Measurements from ENCODE around the gene ADA.

The ADA gene

GRCh38 chr20:44643596-44644229 lies 7.8 kb downstream of the ADA start:
- H3K9me3 Mint-ChIP-seq: no peaks in the 10 kb centered on the region
- peaks cover 7% of the 10 kb centered on the region for H3K36me3 Mint-ChIP-seq (ENCODE audit: low read depth)
- peak overlapping the region; percentile 89 for H3K27ac Mint-ChIP-seq
- peak; percentile 45 for DNase-seq
- no peaks in the 10 kb centered on the region for H3K27me3 Mint-ChIP-seq
- peaks cover 70% of the 10 kb centered on the region for H3K4me1 Mint-ChIP-seq (ENCODE audit: low read depth)
- peak overlapping the region; percentile 15 for H3K4me3 Mint-ChIP-seq

- peaks cover 8% of the 10 kb centered on the region for H3K36me3 Mint-ChIP-seq (ENCODE audit: low read depth)
- peaks cover 64% of the 10 kb centered on the region for H3K4me1 Mint-ChIP-seq (ENCODE audit: low read depth)
- no peaks in the 10 kb centered on the region for H3K9me3 Mint-ChIP-seq
- H3K4me3 Mint-ChIP-seq: no peak overlapping the region
- H3K27ac Mint-ChIP-seq: peak overlapping the region; percentile 89
- no peaks in the 10 kb centered on the region for H3K27me3 Mint-ChIP-seq
- no peak for DNase-seq
These were observed 8.4 kb downstream of the ADA start for GRCh38 chr20:44643154-44643519.

- H3K4me1 Mint-ChIP-seq (ENCODE audit: low read depth): peaks cover 58% of the 10 kb centered on the region
- peak; percentile 48 for DNase-seq
- H3K9me3 Mint-ChIP-seq: no peaks in the 10 kb centered on the region
- no peaks in the 10 kb centered on the region for H3K27me3 Mint-ChIP-seq
- peak overlapping the region; percentile 89 for H3K27ac Mint-ChIP-seq
- H3K36me3 Mint-ChIP-seq (ENCODE audit: low read depth): peaks cover 8% of the 10 kb centered on the region
- H3K4me3 Mint-ChIP-seq: peak overlapping the region; percentile 49
These were observed 9.0 kb downstream of the ADA start for GRCh38 chr20:44642203-44643153.

GRCh38 chr20:44641325-44641724 lies 10.2 kb downstream of the ADA start:
- peak overlapping the region; percentile 54 for H3K27ac Mint-ChIP-seq
- peaks cover 47% of the 10 kb centered on the region for H3K4me1 Mint-ChIP-seq (ENCODE audit: low read depth)
- no peak overlapping the region for H3K4me3 Mint-ChIP-seq
- H3K27me3 Mint-ChIP-seq: no peaks in the 10 kb centered on the region
- H3K36me3 Mint-ChIP-seq (ENCODE audit: low read depth): peaks cover 10% of the 10 kb centered on the region
- no peaks in the 10 kb centered on the region for H3K9me3 Mint-ChIP-seq
- no peak for DNase-seq

- DNase-seq: no peak
- H3K4me1 Mint-ChIP-seq (ENCODE audit: low read depth): peaks cover 39% of the 10 kb centered on the region
- H3K9me3 Mint-ChIP-seq: no peaks in the 10 kb centered on the region
- H3K4me3 Mint-ChIP-seq: no peak overlapping the region
- H3K36me3 Mint-ChIP-seq (ENCODE audit: low read depth): peaks cover 18% of the 10 kb centered on the region
- H3K27ac Mint-ChIP-seq: no peak overlapping the region
- no peaks in the 10 kb centered on the region for H3K27me3 Mint-ChIP-seq
These were observed 11.0 kb downstream of the ADA start for GRCh38 chr20:44640522-44640921.

DNA sequence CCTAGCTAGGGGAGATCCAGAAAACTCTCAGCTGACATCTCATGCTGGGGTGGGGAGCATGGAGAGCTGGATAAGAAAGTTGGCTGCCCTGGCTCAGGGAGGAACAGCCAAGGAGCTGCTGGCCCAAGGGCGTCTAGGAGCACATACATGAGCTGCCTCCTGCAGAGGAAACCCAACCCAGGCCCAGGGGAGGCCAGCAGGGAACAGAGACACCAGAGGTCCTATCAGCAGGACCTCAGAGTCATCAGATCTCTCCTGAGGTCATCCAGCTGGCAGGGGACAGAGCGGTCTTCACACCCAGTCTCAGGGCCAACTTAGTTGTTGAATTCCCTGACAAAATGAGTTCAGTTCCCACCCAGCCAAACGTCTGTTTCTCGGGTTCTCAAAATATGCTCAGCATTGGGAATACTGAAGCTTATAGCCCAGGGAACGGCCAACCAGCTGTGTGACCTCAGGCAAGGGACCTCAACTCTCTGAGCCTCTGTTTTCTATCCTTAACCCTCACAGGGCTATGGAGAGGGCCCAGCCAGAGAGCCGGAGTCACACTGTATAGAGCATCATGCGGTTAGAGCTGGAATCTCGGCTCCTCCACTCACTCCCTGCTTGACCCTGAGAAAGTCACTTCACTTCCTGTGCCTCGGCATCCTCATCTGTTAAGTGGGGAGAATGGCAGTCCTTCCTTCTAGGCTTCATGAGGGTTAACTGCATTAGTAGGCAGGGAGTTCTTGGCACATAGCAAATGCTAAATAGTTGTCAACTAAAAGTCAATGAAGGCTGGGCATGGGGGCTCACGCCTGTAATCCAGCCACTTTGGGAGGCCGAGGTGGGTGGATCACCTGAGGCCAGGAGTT lies 13.8 kb downstream of the ADA start:
- Mint-ChIP-seq H3K4me1 (ENCODE audit: low read depth) (peaks cover 16% of the 10 kb centered on the region), H3K36me3 (ENCODE audit: low read depth) (peaks cover 39% of the 10 kb centered on the region), H3K4me3 (no peak overlapping the region), H3K27me3 (no peaks in the 10 kb centered on the region), H3K9me3 (no peaks in the 10 kb centered on the region), H3K27ac (no peak overlapping the region)
- no peak for DNase-seq

- no peak for DNase-seq
- Mint-ChIP-seq H3K9me3 (no peaks in the 10 kb centered on the region), H3K27me3 (no peaks in the 10 kb centered on the region), H3K27ac (no peak overlapping the region), H3K4me1 (ENCODE audit: low read depth) (peaks cover 9% of the 10 kb centered on the region), H3K36me3 (ENCODE audit: low read depth) (peaks cover 41% of the 10 kb centered on the region), H3K4me3 (no peak overlapping the region)
These were observed 14.5 kb downstream of the ADA start for GRCh38 chr20:44637042-44637441.

DNA sequence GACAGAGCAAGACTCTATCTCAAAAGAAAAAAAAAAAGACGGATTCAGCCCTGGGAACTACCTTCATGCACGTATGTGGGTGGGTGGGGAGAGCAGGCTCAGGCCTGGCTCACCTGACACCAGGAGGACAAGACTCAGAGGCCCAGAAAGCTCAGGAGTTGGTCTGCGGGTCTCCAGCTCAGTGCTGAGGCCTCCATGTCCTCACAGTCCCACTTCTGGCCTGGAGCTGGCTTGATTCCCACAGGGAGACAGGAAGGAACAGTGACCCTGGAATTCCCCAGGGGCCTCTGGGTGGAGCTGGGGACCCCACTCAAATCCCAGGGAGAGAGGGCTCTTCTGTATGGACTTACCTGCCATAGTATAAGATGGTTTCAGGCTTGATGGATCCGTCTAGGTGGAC lies 15.6 kb downstream of the ADA start:
- H3K36me3 Mint-ChIP-seq (ENCODE audit: low read depth): peaks cover 46% of the 10 kb centered on the region
- no peak overlapping the region for H3K27ac Mint-ChIP-seq
- no peak for DNase-seq
- H3K4me3 Mint-ChIP-seq: no peak overlapping the region
- H3K9me3 Mint-ChIP-seq: no peaks in the 10 kb centered on the region
- H3K4me1 Mint-ChIP-seq (ENCODE audit: low read depth): peaks cover 4% of the 10 kb centered on the region
- no peaks in the 10 kb centered on the region for H3K27me3 Mint-ChIP-seq

- Mint-ChIP-seq H3K36me3 (ENCODE audit: low read depth) (peaks cover 42% of the 10 kb centered on the region), H3K4me3 (no peak overlapping the region), H3K27ac (no peak overlapping the region), H3K27me3 (no peaks in the 10 kb centered on the region), H3K4me1 (ENCODE audit: low read depth) (peaks cover 4% of the 10 kb centered on the region), H3K9me3 (no peaks in the 10 kb centered on the region)
- no peak for DNase-seq
These were observed 17.5 kb downstream of the ADA start for GRCh38 chr20:44633872-44634600.

GRCh38 chr20:44633187-44633810 lies 18.2 kb downstream of the ADA start:
- DNase-seq: no peak
- Mint-ChIP-seq H3K4me3 (no peak overlapping the region), H3K27ac (peak overlapping the region; percentile 28), H3K9me3 (no peaks in the 10 kb centered on the region), H3K36me3 (ENCODE audit: low read depth) (peaks cover 43% of the 10 kb centered on the region), H3K27me3 (no peaks in the 10 kb centered on the region), H3K4me1 (ENCODE audit: low read depth) (peaks cover 4% of the 10 kb centered on the region)

DNA sequence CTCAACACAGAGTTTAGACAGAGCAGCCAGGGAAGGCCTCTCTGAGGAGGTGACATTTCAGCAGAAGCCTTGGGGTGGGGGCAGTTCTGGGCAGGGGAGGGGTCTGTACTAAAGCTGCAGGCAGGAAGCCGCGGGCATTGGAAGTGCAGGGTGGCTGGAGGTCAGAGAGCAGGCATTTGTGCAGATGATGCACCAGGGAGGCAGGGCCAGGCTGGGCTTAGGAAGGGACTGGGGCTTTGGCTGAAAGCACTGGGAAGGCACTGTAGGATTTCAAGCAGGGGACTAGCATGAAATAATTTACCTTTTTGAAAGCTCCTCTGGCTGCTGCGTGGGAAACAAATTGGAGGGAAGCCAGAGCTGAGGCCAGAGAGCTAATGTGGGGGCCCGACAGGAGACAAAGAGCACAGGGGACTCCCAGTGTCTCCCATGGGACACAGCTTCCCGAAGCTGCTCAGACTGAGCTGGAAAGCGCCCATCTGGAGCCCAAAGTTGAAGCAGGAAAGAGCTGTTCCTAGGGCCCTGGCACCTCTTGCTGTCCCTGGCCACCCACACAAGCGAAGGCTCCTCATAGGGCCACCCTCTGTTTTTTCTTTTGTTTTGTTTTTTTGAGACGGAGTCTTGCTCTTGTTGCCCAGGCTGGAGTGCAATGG lies 19.3 kb downstream of the ADA start:
- H3K9me3 Mint-ChIP-seq: no peaks in the 10 kb centered on the region
- no peak for DNase-seq
- H3K27ac Mint-ChIP-seq: peak overlapping the region; percentile 63
- no peak overlapping the region for H3K4me3 Mint-ChIP-seq
- peaks cover 49% of the 10 kb centered on the region for H3K36me3 Mint-ChIP-seq (ENCODE audit: low read depth)
- no peaks in the 10 kb centered on the region for H3K27me3 Mint-ChIP-seq
- H3K4me1 Mint-ChIP-seq (ENCODE audit: low read depth): peaks cover 4% of the 10 kb centered on the region

GRCh38 chr20:44630297-44630696 lies 21.2 kb downstream of the ADA start:
- Mint-ChIP-seq H3K4me1 (ENCODE audit: low read depth) (peaks cover 5% of the 10 kb centered on the region), H3K27ac (no peak overlapping the region), H3K4me3 (no peak overlapping the region), H3K9me3 (no peaks in the 10 kb centered on the region), H3K36me3 (ENCODE audit: low read depth) (peaks cover 45% of the 10 kb centered on the region), H3K27me3 (no peaks in the 10 kb centered on the region)
- no peak for DNase-seq

DNA sequence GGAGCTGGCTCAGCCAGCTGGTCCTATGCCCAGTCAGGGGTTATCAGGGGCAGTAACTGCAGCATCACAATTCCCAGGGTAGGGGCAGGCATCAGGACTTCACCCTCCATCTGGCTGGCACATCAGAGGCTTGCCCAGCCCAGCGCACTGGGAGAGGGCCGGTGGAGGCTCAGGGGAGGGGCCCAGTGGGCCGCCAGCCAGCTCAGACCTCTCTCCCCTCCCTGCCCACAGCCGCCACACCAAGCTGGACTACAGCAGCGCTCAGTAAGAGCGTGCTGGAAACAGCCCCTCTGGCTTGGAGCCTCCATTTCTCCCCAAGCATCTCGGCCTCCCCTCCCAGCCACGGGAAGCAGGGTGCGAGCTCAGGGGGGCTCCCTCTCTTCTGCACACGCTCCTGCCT lies 22.0 kb downstream of the ADA start:
- Mint-ChIP-seq H3K27ac (no peak overlapping the region), H3K36me3 (ENCODE audit: low read depth) (peaks cover 47% of the 10 kb centered on the region), H3K4me3 (no peak overlapping the region), H3K9me3 (no peaks in the 10 kb centered on the region), H3K4me1 (ENCODE audit: low read depth) (peaks cover 5% of the 10 kb centered on the region), H3K27me3 (no peaks in the 10 kb centered on the region)
- DNase-seq: no peak

Data from activated T-cell treated with anti-CD3 and anti-CD28 coated beads, Interleukin-2, amount 50 U/mL, for 24 hours (primary cell).